Measurements from ENCODE around the gene MLH1.
"Not testable (repeated sequence)": the region's sequence is repeated elsewhere in the genome, so short reads cannot be mapped to it uniquely, and the experiment has no call there.

Gene MLH1

GRCh38 chr3:37039161-37039846 lies 46.0 kb downstream of the MLH1 start:
- DNase-seq (ENCODE audit: low read depth), result no peak

- DNase-seq (ENCODE audit: low read depth), result no peak
Measured at GRCh38 chr3:37040231-37040630, 46.9 kb downstream of the MLH1 start.

GRCh38 chr3:37041546-37042195 lies 48.4 kb downstream of the MLH1 start:
- DNase-seq (ENCODE audit: low read depth), result no peak

- not testable (repeated sequence) for DNase-seq (ENCODE audit: low read depth)
Measured at GRCh38 chr3:37042712-37043111, 49.4 kb downstream of the MLH1 start.

DNA sequence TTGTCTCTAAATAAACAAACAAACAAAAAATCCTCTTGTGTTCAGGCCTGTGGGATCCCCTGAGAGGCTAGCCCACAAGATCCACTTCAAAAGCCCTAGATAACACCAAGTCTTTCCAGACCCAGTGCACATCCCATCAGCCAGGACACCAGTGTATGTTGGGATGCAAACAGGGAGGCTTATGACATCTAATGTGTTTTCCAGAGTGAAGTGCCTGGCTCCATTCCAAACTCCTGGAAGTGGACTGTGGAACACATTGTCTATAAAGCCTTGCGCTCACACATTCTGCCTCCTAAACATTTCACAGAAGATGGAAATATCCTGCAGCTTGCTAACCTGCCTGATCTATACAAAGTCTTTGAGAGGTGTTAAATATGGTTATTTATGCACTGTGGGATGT lies 57.0 kb downstream of the MLH1 start:
- DNase-seq (ENCODE audit: low read depth), result no peak

- no peak for DNase-seq (ENCODE audit: low read depth)
Measured at GRCh38 chr3:37052860-37053259, 59.5 kb downstream of the MLH1 start.

GRCh38 chr3:37053337-37053736 lies 60.0 kb downstream of the MLH1 start:
- no peak for DNase-seq (ENCODE audit: low read depth)

DNA sequence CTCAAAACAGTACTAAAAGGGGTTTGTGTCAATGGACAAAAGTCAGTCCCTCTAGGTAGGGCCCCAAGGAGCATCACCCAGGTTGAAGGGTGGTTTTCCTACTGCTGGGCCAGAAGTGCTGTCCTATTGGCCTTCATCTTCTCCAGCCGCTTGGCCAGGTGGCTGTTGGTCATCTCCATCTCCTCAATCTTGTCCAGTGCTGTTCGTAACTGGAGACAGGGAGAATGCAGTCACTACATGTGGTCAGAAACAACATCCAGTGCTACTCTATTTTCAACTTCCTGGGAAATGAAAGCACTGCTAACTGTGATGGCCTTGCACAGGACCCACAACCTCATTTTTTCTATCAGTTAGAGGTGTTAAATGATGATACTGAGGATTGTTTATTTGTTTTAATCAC lies 60.4 kb downstream of the MLH1 start:
- DNase-seq (ENCODE audit: low read depth), result no peak

GRCh38 chr3:37054370-37054769 lies 61.1 kb downstream of the MLH1 start:
- no peak for DNase-seq (ENCODE audit: low read depth)

DNA sequence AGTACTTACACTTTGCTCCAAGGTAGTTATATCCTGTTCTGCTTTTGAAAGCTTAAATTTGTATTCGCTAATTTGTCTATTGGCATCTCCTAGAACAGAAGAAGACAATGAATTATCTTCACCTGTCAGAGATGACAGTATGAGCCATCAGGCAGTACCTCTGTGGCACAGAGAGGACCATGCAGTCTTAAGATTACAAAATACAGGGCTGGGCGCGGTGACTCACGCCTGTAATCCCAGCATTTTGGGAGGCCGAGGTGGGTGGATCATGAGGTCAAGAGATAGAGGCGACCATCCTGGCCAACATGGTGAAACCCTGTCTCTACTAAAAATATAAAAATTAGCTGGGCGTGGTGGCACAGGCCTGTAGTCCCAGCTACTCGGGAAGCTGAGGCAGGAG lies 61.8 kb downstream of the MLH1 start:
- not testable (repeated sequence) for DNase-seq (ENCODE audit: low read depth)

- no peak for DNase-seq (ENCODE audit: low read depth)
Measured at GRCh38 chr3:37056826-37057225, 63.5 kb downstream of the MLH1 start.

- DNase-seq (ENCODE audit: low read depth), result no peak
Measured at GRCh38 chr3:37058117-37058516, 64.8 kb downstream of the MLH1 start.

GRCh38 chr3:37064747-37065146 lies 71.4 kb downstream of the MLH1 start:
- DNase-seq (ENCODE audit: low read depth), result no peak

GRCh38 chr3:37067577-37067976 lies 74.3 kb downstream of the MLH1 start:
- no peak for DNase-seq (ENCODE audit: low read depth)

DNA sequence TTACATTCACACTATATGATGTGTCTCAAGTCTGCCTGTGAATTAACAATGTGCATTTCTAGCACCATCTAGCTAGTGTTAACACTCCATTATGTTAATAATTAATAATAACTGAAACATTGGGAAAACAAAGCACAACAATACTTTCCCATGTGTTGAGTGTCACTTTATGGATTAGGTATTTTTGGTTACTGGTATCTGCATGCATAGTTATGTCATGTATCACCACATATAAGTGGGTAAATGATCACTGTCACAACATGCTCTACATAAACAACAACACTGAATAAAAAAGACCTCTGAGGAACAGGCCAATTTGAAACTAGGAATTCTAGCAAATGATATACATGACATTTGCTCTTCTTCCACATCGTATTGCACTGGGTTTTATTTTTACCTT lies 74.7 kb downstream of the MLH1 start:
- DNase-seq (ENCODE audit: low read depth), result no peak

GRCh38 chr3:37071921-37072320 lies 78.6 kb downstream of the MLH1 start:
- DNase-seq (ENCODE audit: low read depth), result no peak

- no peak for DNase-seq (ENCODE audit: low read depth)
Measured at GRCh38 chr3:37072892-37073291, 79.6 kb downstream of the MLH1 start.

DNA sequence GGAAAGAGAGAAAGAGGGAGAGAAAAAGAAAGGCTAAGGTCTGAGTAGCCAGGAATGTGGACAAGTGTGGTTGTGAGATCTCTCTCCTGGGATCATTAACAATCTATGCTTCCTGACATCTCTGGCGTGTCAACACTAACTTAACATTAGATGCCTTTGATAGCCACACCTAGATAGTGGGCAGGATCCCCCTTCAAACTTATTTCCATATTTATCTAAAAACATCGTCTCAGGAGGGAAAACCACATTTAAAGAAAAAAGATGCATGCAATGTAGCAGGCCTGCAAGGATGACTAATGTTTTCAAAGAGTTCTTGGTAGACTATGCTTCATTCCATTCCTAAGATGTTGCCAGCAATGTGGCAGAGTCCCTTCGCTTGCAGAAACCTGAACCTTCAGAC lies 80.9 kb downstream of the MLH1 start:
- DNase-seq (ENCODE audit: low read depth), result no peak

- DNase-seq (ENCODE audit: low read depth), result no peak
Measured at GRCh38 chr3:37075955-37076354, 82.6 kb downstream of the MLH1 start.

GRCh38 chr3:37082317-37082716 lies 89.0 kb downstream of the MLH1 start:
- no peak for DNase-seq (ENCODE audit: low read depth)

DNA sequence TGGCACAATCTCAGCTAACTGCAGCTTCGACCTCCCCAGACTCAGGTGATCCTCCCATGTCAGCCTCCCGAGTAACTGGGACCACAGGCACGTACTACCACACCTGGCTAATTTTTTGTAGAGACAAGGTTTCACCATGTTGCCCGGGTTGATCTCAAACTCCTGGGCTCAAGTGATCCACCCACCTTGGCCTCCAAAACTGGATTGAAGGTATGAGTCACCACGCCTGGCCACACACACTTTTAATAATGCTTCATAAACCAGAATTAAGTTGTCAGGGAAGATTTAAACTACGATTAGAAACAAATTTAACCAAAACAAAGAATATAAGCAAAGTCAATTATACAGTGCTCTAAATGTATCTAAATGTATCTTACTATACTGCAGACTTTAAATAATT lies 93.6 kb downstream of the MLH1 start:
- no peak for DNase-seq (ENCODE audit: low read depth)

DNA sequence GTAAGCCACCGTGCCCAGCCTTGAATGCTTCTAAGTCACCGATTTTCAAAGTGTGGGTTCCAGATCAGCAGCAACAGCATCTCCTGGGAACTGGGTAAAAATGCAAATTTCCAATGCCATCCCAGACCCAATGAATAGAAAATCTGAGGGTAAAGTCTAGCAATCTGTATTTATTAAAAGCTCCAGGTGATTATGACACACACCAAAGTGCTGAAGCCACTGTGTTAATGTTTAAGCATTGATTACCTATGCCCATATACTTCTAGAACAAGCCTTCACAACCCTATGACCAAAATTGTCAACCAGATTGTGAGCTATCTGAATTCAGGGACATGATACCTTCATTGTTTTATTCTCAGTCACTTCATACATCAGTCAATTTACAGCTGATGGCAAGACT lies 94.6 kb downstream of the MLH1 start:
- DNase-seq (ENCODE audit: low read depth), result no peak

DNA sequence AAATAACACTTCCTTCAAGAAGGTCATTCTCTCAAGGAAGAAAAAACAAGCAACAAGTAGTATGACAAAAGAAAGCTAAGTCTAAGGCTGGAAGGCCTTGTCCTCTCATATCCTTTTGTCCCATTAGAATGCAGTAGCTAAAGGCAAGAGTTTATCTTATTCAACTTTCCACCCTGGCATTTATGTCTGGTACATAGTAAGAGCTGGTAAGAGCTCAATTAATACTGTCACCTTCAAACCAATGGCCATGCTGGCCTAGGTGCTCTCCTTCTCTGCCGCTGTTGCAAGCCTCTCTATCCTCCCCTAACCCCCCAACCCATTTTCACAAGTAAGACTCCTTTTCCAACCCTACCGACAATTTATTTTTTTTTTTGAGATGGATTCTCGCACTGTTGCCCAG lies 99.2 kb downstream of the MLH1 start:
- DNase-seq (ENCODE audit: low read depth), result no peak

DNA sequence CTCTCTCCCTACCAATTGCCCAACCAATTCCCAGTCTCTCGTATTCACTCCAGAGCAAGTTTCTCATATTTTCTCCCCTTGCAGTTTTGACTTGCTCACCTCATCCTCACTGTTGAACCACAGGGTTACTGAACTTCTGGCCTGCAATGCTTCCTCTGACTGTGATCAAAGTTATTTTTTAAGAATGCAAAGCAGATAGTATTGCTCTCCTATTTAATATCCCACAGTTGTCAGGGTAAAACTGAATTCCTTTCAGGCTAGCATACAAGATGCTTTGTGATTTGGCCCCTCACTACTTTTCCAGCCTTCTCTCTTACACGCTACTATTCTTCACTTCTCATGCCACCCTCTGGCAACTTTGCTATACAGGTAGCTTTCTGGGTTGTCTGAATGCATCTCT lies 100.2 kb downstream of the MLH1 start:
- DNase-seq (ENCODE audit: low read depth), result no peak

All from stimulated activated CD8-positive, alpha-beta memory T cell treated with anti-CD3 and anti-CD28 coated beads, Interleukin-7, amount 100 ng/mL, for 24 hours (primary cell).